Measurements from ENCODE around the gene GLUD1.
"Not testable (repeated sequence)": the region's sequence is repeated elsewhere in the genome, so short reads cannot be mapped to it uniquely, and the experiment has no call there.

GLUD1 gene

DNA sequence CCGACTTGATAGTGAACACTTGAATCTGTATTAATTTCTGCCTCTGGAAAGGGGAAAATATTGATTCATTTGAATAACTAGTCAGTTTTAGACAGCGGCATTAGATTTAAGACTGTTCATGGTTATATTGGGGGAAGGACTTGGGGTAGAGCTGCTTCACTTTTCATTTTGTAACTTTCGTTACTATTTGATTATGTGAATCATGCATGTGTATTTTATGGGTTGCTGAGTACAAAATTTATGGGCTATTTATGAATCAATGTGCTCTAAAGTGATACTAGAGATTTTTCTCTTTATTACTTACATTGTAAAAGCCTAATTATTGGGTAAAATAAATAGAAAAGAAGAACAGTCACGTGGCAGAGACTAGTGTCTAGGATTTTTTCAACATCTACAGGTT lies 4.9 kb downstream of the GLUD1 start:
- FAIRE-seq, result no peak

DNA sequence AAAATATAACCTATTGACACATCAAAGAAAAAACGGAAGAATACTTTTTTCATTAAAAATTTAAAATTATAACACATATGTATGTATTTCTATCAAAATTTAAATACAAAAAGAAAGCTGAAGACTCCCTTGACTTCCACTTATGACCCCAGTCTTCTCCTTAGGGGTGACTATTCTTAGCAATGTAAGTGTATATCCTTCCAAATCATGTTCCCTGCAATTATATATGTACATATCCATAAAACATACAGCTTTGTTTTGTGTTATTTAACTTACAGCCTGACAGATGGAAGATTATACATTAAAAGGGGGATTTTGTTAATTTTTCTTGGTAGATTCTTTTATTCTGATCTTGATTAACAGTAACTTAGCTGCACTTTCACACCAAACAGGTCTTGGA lies 9.1 kb downstream of the GLUD1 start:
- no peak for FAIRE-seq

DNA sequence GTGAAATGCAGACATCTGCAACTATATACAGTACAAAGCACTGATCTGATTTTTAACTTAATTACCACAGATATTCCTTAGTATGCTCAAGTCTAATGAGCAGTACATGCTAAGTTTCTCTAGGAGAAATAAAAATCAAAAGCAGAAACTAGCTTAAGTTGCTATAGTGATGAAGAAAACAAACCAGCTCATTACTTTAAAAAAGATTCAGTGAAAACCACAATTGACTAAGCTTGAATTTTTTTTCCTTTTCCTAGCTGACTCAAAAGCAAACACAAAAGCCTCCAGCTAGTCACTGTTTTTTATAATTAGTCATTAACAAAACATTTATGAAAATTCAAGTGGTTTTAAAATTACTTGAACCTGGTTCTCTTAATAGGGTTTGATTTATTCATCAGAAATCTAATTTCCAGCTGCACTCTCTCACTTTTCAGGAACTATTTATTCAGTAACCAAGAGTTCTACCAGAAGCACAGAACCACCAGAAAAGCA lies 10.3 kb downstream of the GLUD1 start:
- FAIRE-seq, result peak; percentile 99

DNA sequence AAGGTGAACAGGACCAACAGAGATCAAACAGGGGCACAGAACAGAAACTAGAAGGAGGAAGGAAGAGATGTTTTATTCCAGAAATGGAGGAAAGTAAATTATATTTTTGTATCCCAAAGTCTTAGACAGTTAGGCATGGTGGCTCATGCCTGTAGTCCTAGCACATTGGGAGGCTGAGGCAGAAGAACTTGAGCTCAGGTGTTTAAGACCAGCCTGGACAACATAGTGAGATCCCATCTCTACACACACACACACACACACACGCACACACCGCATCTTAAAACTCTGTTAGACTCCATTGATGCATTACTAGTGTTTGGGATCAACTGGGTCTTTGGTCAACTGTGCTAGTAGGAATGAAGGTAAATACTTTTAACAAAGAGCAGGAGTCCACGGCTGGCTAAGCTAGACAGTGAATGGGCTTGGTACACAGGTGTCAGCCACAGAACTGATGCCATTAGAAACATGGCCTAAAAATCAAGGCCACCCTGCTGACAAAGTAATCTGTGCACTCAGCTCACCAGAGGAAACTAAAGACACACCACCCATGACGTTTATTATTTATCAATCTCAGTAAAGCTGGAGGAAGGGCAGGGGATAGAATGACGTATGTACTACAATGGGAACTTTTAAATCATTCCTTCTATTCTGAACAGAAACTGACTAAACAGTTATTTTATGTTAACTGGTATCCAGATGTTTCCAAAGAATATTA lies 10.9 kb downstream of the GLUD1 start:
- not testable (repeated sequence) for FAIRE-seq

DNA sequence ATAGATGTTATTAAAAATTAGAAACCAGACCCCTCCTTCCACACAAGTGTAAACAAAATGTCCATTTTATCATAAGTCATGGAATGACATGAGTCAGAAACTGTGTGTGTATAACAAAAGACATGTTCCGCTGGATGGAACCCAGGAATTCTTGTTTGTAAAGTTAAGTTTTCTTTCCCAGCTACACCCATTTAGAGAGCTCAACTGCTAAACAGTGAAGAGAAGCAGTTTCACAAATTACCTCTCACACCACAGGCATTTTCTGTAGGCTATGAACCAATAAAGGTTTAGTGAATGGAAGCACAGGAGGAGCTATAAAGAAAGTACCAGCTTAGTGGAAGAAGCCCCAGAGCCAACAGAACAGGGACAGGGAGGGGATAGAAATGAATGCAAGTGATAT lies 12.4 kb downstream of the GLUD1 start:
- not testable (repeated sequence) for FAIRE-seq

DNA sequence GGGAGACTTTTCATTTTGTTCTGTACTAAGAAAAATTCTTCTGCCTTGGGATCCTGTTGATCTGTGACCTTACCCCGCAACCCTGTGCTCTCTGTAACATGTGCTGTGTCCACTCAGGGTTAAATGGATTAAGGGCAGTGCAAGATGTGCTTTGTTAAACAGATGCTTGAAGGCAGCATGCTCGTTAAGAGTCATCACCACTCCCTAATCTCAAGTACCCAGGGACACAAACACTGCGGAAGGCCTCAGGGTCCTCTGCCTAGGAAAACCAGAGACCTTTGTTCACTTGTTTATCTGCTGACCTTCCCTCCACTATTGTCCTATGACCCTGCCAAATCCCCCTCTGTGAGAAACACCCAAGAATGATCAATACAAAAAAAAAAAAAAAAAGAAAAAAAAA lies 13.1 kb downstream of the GLUD1 start:
- not testable (repeated sequence) for FAIRE-seq

DNA sequence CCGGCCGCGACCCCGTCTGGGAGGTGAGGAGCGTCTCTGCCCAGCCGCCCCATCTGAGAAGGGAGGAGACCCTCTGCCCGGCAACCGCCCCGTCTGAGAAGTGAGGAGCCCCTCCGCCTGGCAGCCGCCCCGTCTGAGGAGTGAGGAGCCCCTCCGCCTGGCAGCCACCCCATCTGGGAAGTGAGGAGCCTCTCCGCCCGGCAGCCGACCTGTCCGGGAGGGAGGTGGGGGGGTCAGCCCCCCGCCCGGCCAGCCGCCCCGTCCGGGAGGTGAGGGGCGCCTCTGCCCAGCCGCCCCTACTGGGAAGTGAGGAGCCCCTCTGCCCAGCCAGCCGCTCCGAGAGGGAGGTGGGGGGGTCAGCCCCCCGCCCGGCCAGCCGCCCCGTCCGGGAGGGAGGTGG lies 14.0 kb downstream of the GLUD1 start:
- FAIRE-seq, result not testable (repeated sequence)

DNA sequence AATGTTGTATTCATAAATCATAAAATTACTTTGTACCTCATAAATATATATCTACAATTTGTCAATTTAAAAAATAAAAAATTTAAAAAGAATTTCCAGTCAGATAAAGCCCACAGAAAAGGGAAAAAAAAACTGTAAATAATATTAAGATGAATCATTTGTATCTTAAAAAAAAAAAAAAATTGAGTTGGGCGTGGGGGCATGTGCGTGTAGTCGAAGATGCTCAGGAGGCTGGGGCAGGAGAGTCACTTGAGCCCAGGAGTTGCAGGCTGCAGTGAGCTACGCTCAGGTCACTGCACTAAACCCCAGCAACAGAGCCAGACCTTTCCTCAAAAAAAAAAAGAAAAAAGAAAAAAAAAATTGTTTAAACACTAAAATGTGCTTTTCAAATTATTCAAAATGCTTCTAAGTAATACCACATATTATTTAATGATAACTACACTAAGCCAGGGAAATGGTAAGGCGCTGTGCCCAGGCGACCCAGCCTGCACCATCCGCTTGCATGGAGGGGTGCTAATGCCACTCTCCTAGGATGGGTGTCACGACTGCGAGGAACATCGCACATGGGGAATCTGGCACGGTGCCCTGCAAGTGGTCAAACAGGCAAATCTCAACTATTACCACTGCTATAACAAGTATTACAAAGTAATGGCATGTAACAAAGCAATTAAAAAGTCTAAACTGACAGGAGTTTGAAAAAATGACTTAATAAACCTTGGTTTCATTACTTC lies 15.4 kb downstream of the GLUD1 start:
- FAIRE-seq, result no peak

DNA sequence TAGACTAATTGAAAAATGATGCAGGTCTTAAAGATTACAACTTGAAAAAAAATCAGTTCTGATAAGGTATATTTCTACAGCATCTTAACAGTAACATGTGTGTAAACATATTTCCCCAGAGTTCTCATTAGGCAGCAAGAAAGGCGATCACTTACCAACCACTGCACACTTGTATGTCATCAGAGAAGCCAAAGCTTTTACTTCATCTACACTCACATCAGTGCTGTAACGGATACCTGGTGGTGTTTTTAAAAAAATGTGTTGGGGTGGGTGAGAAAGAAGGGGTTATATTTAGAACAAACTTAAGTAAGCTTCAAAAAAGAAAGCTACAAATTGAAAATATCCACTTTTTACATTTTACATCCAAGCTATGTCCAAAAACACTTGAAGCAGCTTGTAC lies 18.2 kb downstream of the GLUD1 start:
- FAIRE-seq, result not testable (repeated sequence)

DNA sequence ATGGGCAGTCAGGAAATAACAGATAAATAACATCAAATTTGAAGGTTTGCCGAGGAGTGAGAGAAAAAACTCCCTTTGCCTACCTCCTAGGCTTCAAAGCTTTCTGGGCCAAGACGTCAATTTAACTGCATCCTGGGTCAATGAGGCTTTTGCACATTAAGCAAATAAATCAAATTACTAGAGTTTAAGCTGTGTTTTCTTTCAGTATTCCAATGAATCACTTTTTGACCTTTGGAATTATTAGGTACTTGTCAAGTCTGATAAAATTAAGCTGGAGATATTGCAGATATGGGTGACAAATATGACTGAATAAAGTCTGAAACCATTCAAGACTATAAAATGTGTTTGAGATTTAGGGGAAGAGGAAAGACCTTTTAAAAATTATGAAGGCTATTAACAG lies 22.2 kb downstream of the GLUD1 start:
- no peak for FAIRE-seq

DNA sequence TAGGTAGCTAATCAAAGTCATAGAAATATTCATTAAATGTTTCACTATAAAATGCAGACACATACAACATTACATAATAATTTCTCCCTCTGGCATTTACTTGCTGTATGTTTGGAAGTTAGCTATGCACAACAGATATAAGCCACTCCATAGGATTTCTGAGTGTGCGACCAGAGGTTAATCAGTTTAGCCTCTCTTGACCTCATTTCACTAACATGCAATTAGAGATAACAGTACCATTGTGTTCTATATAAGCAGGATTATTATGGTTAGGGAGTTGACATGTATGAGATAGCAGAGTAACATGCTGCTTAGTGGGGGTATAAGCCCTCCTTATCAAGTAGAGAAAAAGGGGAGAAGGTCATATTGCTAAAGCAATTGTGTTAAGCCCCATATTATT lies 26.4 kb downstream of the GLUD1 start:
- FAIRE-seq, result no peak

DNA sequence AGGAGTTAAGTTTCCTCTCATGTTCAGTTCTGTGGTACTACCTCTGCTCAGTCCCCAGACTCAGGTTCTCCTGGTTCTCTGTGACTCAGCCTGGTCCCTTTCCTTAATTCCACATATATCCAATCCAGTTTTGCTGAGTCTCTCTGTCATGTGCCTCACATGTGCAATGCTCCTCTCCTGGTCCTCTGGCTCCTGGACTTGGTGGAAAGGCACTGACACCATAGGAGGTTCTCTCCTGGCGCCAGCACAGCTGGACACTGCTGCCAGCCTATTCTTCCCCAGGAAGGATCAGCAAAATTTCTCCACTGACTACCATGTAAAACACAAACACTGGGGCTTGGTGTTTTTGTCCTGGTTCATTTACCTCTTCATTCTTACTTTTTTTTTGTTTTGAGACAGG lies 27.8 kb downstream of the GLUD1 start:
- no peak for FAIRE-seq

DNA sequence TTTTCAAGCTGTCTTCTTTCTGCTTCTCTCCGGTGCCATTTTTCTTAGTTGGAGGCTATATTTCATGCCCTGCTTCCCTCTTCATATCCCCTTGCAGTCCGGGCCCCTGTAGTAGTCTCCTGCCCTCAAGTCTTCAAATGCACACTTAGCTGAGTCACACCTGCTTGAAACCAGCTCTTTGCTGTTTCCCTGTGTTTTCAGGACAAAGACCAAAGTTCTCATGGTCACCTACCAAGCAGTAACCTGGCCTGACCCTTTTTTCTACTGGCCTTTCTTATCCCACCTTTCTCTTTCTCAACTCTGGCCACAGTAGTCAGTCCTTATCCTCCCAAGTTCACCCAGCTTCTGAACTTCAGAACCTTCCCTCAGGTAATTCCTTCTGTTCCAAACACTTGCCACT lies 28.5 kb downstream of the GLUD1 start:
- FAIRE-seq, result no peak

DNA sequence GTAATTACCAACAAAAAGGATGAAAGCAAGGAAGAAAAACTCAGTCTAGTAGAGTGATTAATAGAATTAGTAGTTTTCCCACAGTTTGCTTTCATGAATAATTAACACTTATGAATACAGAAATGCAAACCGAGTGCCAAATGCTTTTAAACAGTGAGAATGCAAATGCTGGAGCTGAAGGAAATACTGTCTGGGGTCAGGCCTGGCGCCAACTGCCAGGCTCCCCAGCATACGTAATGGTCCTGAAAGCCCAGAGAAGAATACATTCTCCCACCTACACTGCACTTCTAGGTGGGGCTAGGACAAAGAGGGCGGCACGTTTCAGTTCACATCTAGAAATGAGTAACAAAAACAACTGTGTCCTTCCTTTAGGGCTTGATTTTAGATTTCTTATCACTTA lies 30.0 kb downstream of the GLUD1 start:
- FAIRE-seq, result no peak

DNA sequence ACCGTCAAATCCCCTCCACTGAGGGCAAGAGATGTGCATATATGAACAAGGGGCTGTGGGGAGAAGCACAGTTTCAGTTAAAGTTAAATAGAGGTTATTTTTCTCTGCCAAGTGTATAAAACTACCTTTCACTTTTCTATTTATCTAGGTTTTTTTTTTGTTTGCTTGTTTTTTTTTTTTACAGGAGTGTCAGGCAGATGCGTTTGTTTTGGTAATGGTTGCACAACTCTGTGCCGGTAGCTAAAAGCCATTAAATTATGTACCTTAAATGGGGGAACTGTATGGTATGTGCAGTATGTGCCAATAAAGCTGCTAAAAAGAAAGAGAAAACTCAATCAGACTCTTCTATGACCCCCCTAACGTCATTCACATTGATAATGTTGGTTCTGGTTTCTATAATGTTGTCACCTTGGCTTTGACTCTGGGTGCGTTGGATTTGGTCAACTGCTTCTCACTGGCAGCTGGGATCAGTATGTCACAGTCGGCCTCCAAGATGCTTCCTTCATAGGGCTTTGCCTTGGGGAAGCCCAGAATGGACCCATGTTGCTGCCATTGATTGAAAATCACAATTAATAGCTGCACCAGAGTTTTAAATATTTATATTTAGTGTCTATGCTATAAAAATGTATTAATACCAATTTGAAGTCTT lies 34.2 kb downstream of the GLUD1 start:
- FAIRE-seq, result no peak

DNA sequence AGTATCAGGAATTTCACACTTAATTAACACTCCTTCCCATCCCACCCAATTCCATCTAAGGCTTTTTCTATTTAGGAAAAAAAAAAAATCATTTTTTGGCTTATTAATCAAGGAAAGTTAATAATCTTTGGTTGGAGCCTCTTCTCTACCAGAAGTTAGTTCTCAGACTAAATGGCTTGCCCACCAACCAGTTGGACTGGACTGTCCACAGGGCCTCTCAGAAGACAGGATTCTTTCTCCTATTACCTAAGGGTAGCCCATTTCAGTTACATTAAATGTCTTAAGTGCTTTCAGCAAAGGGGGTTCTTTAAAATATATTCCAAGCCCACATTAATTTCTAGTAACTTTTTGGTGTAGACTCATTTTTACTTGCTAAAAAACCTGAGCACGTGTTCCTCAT lies 35.2 kb downstream of the GLUD1 start:
- FAIRE-seq, result no peak

DNA sequence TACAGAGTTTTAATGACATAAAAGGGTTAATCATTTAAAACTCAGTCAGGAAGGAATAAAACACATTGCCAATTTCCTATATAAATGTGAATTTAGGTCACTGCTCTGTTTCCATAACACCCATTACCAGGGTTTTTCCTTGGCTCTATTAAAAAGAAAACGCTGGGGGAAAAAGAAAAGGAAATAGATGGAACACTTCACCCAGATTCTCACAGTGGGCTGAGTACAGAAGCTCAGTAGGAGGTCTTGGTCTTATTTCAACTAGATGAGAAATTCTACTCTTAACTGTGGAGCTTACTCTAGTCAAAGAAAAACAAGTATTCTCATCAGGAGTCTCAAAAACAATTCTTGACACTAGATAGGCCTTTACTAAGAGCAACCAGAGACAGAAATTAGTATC lies 36.5 kb downstream of the GLUD1 start:
- no peak for FAIRE-seq

DNA sequence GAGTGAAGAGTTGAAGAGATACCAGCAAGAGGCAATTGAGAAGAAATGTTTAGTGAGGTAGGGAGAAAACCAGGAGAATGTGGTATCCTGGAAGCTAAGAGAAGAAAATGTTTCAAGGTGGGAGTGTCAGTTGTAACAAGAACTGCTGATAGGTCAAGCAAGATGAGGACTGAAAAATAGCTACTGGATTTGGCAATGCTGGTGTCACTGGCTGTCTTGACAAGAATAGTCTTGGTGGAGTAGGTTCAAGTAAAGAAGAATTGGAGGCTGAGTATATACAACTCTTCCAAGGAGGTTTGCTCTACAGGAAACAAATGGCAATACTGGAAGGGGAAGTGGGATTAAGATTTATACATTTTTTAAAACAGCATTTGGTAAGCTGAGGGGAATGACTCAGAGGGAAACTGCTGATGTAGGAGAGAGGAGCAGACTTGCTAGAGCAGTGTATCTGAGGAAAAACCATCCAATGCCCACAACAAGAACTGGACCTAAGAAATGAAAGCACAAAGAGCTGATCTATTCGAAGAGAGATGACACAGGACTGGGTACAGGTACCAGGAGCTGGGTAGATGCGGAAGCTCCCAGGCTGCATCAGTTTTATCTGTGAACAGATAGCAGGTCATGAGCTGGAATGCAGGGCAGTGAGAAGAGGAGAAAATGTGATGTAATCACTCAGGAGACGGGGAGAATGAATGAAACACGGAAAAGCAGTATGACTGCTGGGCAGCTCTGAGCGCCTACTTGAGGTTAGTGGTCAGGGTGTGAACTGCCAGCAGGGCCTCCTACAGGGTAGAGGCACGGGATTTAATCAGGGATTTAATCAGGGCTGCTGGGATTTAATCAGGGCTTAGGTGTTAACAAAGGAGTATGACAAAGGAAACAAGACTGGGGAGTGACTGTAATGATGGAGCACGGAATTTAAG lies 40.0 kb downstream of the GLUD1 start:
- FAIRE-seq, result no peak

DNA sequence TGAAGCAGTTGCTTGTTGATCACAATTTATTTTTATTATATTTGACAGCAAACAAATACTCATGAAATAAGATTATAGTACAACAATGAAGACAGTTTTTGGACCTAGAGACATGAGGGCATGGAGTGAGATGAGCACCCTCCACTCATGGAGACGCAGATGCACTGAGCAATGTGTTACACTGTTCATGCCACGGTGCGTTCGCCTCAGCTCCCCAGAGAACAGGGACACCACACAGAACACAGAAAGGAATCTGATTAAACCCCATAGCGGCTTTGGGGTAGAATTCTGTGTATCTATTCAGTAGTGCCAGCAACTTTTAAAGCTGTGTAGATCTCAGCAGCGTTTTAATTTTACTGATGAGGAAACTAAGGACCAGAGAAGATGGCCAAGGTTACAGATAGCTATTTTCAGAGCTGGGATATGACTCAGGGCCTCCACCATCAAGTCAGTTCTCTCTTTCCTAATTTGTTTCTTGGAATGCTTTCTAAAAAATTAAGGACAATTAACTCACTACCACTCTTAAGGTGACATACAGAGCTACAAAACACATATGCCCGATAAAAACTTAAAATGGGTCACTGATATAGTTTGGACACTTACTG lies 41.0 kb downstream of the GLUD1 start:
- FAIRE-seq, result no peak

DNA sequence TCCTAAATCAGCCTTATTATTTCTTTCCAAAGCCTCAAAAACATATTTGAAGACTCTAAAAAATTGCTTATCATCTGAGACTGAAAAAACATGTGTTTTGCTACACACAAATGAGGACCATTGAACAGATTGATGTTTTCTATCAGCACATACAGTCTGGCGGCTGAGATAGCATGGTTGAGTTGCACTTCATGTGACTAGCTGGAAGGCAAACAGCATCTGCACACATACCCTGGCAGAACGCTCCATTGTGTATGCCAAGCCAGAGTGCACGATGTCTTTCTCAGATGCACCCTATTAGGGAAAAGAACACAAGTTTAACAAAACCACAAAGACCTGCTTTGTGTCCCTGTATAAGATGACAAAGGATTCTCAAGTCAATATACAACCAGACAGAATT lies 41.5 kb downstream of the GLUD1 start:
- no peak for FAIRE-seq

DNA sequence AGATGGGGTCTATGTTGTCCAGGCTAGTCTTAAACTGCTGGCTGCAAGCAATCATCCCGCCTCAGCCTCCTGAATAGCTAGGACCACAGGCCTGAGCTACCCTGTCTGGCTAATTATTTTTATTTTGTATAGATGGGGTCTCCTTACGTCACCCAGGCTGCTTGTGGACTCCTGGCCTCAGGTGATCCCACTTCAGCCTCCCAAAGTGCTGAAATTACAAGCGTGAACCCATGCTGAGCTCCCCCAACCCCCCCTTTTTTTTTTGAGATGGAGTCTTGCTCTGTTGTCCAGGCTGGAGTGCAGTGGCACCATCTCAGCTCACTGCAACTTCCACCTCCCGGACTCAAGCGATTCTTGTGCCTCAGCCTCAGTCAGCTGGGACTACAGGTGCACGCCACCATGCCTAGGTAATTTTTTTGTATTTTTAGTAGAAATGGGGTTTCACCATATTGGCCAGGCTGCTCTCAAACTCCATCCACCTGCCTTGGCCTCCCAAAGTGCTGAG lies 49.2 kb downstream of the GLUD1 start:
- no peak for FAIRE-seq

DNA sequence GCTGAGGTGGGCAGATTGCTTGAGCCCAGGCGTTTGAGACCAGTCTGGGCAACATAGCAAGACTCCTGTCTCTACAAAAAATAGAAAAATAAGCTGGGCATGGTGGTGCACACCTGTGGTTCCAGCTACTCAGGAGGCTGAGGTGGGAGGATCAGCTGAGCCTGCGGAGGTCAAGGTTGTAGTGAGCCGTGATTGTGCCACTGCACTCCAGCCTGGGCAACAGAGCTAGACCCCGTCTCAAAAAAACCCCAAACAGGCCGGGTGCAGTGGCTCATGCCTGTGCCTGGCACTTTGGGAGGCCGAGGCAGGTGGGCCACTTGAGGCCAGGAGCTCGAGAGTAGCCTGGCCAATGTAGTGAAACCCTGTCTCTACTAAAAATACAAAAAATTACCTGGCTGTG lies 51.1 kb downstream of the GLUD1 start:
- FAIRE-seq, result not testable (repeated sequence)
